ENCODE data around the gene WNT7B.

The WNT7B gene

GRCh38 chr22:45977003-45977411, at the start of gene WNT7B:
Gene WNT7B (minus strand): TSS chr22:45977162. CDS start chr22:45976754, 408 bp downstream.
- DNase-seq (ENCODE audit: low read depth) = no peak

- DNase-seq (ENCODE audit: low read depth) = no peak
Observed at GRCh38 chr22:46025973-46026898, 49.3 kb upstream of the WNT7B start.

- no peak for DNase-seq (ENCODE audit: low read depth)
Observed at GRCh38 chr22:46025225-46025972, 48.4 kb upstream of the WNT7B start.

- DNase-seq (ENCODE audit: low read depth) = no peak
Observed at GRCh38 chr22:46024136-46024840, 47.3 kb upstream of the WNT7B start.

GRCh38 chr22:46023558-46023981, 46.6 kb upstream of the WNT7B start:
- no peak for DNase-seq (ENCODE audit: low read depth)

GRCh38 chr22:46022881-46023512, 46.0 kb upstream of the WNT7B start:
- no peak for DNase-seq (ENCODE audit: low read depth)

GRCh38 chr22:46021577-46021976, 44.6 kb upstream of the WNT7B start:
- DNase-seq (ENCODE audit: low read depth) = no peak

GRCh38 chr22:46019351-46019750, 42.4 kb upstream of the WNT7B start:
- no peak for DNase-seq (ENCODE audit: low read depth)

GRCh38 chr22:46018859-46019258, 41.9 kb upstream of the WNT7B start:
- no peak for DNase-seq (ENCODE audit: low read depth)

- DNase-seq (ENCODE audit: low read depth) = no peak
Observed at GRCh38 chr22:46017166-46017565, 40.2 kb upstream of the WNT7B start.

- DNase-seq (ENCODE audit: low read depth) = peak; percentile 83
Observed at GRCh38 chr22:46013460-46014416, 36.8 kb upstream of the WNT7B start.

GRCh38 chr22:46012881-46013281, 35.9 kb upstream of the WNT7B start:
- DNase-seq (ENCODE audit: low read depth) = no peak

GRCh38 chr22:46012182-46012880, 35.4 kb upstream of the WNT7B start:
- DNase-seq (ENCODE audit: low read depth) = no peak

GRCh38 chr22:46011627-46012181, 34.7 kb upstream of the WNT7B start:
- no peak for DNase-seq (ENCODE audit: low read depth)

- DNase-seq (ENCODE audit: low read depth) = no peak
Observed at GRCh38 chr22:46010951-46011626, 34.1 kb upstream of the WNT7B start.

- DNase-seq (ENCODE audit: low read depth) = no peak
Observed at GRCh38 chr22:46010207-46010867, 33.4 kb upstream of the WNT7B start.

- no peak for DNase-seq (ENCODE audit: low read depth)
Observed at GRCh38 chr22:46009730-46010129, 32.8 kb upstream of the WNT7B start.

- DNase-seq (ENCODE audit: low read depth) = no peak
Observed at GRCh38 chr22:46008836-46009596, 32.1 kb upstream of the WNT7B start.
